GM10847 (cell line): ENCODE results near the gene SLC1A3.
A peak's percentile ranks its signal among the peaks of the same experiment; 100 is the strongest.

ENCODE experiments used
- POLR2A ChIP-seq: IDR thresholded peaks from 2 replicates; pipeline ENCODE4 v1.6.1; 2011; ENCODE audit not compliant: insufficient read length; ENCODE audit errors: extremely low read depth

SLC1A3 gene

DNA sequence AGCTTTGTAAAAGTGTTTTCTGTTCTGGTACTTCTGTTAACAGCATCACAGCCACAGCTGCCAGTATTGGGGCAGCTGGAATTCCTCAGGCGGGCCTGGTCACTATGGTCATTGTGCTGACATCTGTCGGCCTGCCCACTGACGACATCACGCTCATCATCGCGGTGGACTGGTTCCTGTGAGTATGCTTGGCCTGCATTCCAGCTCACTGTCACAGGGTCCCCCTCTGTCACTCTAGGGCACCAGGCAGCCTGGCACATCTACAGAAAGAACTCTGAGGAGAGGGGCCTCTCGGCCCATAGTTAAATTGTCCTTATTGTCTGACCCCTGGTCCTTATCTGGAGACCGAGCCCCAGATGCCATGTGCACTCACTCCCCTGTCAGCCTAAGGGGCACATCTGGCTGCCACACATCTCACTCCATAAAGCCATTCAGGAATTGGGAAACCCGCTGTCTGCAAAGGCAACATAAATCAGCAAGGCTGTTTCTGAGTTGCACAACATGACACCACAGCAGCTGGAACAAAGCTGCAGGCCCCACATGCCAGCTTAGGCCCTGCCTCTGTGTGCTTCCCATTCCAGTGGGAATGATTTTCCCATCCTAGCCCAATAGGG is 77.5 kb downstream of the SLC1A3 start:
- TF ChIP-seq POLR2A: no peak

DNA sequence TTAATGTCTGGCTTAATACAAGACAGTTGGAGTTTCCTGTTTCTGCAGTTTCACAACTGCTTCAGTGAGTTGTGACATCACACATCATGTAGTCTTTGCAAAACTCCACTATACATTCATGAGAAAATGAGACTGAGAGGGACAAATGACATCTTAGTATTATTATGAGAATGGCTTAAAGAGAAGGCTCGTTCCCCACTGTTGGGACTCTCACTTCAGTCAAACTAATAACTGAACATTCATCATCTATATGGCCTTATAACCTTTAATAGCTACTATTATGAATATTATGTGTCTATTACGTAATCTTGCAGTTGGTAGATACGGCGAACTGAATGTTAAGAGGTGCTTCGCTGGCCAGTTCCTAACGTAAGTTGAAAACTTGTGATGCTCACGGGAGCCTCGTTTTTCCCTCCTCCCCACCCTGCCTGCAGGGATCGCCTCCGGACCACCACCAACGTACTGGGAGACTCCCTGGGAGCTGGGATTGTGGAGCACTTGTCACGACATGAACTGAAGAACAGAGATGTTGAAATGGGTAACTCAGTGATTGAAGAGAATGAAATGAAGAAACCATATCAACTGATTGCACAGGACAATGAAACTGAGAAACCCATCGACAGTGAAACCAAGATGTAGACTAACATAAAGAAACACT is 79.4 kb downstream of the SLC1A3 start:
- TF ChIP-seq POLR2A: no peak

DNA sequence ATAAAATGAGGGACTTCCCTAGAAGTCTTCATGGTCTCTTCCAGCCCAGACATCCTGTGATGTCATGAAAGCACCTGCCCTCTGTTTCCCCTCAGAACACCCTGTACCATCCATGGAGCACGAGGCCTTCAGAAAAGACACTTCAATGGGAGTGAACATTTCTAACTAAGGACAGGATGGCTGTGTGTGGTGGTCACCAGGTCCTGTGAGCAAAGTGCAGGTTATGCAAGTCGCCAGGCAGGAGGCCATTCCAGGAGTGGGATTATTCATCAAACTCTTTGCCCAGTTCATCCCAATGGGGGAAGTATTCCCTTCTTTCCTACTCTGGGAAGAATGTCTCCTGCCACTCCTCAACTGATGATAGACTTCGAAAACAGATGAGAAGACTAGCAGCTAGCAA is 80.5 kb downstream of the SLC1A3 start:
- no peak for TF ChIP-seq POLR2A

DNA sequence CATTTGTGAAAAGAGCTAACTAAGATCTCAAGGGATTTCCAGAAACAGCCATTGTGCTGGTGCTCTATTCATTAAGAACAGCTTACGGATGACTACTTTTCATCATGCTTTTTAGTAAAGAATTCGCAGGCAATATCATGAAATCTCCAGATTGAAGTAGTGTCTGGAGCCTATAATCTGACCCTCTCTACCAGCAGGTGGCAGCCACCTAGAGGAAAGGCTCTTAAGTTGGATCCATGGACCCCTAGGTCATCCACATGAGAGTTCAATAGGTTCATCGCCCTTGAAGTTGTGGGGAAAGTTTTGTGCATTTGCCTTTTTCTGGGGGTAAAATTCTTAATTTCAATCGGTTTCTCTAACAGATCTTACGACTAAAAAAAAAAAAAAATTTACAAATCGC is 82.3 kb downstream of the SLC1A3 start:
- no peak for TF ChIP-seq POLR2A

DNA sequence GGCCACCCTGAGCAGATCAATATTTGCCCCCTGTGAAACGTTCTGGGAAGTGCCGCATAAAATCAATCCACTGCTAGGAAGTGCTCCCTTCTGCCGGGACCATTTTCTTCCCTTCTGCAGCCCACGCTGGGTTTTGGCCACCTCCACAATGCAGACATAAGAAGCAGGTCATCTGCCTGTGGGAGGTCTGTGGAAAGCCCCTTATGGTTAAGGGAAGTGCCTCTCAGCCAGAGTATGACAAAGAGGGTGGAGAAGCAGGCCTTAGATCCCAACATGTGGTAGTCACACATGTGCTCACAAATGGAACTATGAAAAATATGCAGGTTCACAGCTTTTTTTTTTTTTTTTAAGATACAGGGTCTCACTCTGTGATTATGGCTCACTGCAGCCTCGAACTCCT is 82.8 kb downstream of the SLC1A3 start:
- no peak for TF ChIP-seq POLR2A

DNA sequence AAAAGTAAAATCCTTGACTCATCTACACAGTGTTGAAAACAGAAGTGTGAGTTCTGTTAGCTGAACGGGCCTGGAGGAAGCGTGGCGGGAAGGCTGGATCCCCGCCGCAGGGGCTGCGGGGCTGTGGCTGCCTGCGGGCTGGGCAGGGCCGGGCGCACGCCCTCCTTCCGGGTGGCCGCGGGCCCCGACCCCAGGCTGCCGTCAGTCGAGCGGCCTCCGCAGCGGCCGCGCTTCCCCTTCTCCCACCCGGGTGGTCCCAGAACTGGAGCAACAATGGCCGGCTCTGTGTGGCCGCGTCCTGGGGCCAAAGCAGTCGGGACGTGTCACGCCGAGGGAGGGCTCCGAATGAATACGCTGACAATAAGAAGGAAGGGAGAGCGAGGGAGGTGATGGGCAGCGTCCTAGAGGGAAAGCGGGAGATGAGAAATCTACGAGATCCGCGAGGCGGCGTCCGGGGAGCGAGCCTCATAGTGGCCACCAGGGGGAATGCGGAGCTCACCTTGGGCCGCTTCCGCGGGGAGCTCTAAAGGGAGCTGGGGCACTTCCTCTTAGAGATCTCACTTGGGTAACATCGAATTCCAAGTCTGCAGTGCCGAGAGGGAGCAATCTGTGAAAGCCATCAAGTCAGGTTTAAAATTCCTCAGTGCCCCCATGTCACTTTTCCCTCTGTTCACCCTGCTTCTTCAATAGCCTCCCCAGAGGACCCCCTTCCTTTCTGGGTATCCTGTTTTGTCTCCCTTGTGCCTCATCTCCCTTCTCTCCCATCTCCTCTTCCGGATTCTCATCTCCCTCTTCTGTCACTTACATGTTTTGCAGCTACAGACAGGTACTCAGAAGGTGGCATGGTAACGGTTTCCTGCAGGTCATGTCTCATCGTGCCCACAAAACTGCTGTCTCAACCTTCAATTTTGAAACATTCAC is 83.9 kb downstream of the SLC1A3 start:
- peak; percentile 41 for TF ChIP-seq POLR2A

DNA sequence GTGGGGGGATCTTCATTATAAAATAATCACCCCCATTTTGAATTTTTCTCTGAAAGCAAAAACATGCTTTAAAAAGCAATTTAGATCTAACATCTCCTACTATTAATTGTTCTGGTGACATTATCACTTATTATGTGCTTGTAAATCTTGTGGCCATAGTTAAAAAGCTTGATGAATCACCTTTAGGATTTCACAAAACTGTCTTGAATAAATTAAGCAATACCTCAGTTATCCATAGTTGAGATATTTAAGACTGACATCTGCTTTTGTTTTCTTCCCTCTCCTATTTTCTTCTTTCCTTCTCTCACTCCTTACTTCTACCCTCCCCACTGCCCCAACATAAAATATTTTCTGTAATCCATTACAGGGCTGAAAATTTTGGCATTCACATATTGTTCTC is 84.8 kb downstream of the SLC1A3 start:
- no peak for TF ChIP-seq POLR2A

DNA sequence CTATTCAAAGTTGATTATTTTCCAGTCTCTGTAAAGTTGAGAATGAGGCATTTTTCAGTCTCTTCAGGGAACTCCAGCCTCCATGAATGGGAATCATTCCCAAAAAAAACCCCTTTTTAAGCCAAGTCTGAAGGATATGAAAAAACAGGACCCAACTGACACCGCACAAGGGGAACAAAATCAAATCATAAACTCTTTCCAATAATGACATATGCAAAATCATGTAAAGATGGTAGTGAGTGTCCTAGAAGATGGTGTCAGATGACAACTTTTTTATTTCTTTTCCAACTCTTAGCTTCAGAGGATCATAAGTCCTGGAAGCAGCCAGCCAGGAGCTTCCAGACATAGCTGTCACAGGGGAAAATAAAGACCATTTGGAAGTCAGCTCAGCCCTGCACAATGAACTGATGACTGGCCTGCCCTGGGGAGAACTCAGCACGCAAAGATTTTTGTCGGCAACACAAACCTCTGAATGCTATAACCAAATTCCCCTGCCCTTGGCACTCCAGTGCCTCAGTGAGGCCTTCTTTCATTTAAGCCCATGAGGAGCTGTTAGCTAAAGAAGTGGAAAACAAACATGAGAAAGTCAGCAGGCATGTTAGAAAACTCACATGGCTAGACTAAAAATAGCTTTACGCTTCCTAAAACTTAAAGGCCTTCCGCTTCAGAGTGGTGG is 85.4 kb downstream of the SLC1A3 start:
- no peak for TF ChIP-seq POLR2A

DNA sequence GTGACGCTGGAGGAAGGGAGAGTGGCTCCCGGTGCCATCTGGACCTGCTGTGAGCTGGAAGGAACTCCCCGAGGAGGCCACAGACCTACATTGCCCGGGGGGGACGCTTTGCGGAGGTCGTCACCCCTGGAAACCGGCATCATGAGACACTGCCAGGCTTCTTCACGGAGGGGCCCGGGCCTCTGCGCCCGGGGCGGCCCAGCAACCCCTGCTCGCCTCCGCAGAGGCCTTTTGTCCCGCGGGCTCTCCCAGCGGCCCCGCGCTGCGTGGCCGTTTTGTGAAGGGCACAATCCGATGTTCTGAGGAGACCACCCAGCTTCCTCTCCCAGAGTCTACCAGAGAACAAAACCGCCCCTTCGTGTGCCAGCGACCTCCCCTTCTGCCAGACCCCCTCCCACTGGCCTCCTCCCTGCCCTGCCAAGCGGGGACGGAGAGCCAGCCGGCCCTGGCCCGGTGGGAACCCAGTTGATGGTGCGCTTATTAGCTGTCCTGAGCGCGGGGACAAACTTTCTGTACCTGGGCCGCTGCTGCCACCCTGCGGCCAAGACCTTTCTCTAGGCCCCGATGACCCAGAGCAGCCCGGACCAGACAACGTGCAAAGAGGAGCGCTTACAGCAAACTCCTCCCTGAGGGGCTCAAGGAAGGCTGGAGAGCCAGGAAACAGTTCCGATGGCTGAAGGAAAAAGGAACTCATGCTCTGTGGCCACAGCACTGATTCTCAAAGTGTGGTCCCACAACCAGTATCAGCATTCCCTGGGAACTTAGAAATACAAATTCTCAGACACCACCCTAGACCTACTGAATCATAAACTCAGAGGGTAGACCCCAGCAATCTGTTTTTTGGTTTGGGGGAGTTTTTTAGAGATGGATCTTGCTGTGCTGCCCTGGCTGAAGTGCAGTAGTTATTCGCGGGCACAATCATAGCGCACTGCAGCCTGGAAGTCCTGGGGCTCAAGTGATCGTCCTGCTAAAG is 86.7 kb downstream of the SLC1A3 start:
- no peak for TF ChIP-seq POLR2A

DNA sequence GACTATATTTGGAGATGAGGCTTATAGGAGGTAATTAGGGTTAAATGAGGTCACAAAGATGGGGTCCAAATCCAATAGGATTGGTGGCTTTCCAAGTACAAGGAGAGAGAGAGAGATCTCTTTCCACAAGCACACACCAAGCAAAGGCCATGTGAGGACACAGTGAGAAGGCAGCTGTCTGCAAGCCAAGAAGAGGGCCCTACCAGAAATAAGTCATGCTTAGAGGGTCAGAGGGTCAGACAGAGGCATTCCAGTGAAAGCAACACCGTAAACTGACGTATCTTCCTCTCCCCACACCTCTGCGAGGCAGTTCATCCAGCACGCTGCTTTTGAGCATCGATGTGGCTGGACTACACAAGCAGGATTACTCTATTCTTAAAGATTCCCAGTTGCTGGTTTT is 87.9 kb downstream of the SLC1A3 start:
- no peak for TF ChIP-seq POLR2A

DNA sequence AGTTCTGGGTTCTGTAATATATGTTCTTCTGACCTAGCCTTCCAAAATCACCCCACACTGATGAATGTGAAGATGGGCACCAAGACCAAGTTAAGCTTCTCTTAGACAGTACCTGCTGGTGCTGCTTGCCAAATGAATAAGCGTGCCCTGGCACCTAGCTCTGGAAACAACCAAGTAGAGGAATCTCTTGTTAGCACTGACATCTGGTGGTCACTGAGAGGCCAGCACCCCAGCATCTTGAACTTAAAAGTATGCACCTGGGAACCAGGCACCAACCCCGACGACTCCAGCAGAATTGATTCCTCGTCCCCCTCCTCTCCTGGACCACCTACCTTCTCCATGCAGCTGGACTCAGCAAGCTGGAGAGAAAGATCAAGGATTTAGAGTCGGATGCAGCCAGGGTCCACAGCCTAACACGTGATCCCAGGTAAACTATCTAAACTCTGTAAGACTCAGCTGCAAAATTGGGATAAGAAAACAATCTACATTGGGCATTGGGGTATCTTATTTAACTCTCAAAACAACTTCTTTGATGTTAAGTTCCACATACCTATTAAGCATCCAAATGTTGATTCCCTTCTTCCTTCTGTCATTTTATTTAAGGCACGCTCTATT is 89.8 kb downstream of the SLC1A3 start:
- TF ChIP-seq POLR2A: no peak

DNA sequence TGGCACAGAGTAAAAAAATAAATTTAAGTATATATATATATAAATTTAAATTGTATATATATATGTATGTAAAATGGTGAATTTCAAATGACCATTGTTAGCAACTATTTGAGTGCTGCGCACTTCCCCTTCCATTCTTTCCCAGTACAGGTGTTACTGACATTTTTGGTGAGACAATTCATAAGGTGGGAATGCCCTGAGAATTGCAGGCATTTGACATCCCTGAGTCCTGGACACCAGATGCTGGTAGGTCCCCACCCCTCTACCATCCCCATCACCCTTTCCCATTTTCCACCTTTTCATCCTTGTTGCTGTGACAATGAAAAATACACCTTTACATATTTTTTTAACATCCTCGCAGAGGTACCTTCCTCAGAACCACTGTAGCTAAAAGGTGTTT is 91.6 kb downstream of the SLC1A3 start:
- no peak for TF ChIP-seq POLR2A

DNA sequence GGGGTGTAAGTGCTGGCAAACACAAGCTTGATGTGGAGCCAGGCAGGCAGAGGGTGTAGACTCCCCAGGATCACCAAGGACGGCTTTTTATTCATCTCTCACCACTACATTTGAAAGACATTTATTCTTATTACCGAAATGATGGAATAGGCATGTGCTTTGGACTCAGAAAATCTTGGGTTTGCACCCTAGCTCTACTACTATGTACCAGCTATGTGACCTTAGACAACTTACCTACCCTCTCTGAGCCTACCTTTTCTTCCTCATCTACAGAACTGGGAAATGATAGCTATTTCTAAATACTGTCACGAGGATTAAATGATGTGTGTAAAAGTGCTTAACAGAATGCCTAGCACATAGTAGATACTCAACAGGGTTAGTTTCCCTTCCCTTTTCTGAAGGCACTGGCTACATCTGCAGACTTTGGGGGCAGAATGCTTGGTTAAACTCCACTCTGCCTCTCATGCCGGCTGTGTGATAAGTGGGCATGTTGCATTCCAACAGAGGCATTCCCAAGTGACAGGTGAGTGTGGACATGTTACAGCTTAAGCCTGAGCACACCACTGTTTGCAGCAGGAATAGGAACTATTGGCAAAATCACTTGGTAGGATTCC is 94.8 kb downstream of the SLC1A3 start:
- no peak for TF ChIP-seq POLR2A
